GM19239 (cell line): Measurements from ENCODE around the gene ASB4.
"Not testable (repeated sequence)": the region's sequence is repeated elsewhere in the genome, so short reads cannot be mapped to it uniquely, and the experiment has no call there.

ENCODE experiments used
- DNase-seq: peaks from one replicate; pipeline ENCODE4 v3.0.0; 2011; ENCODE audit warnings: low spot score; ENCODE audit not compliant: insufficient read length
- FAIRE-seq: peaks from 2 replicates; lab custom pipeline; 2011; peaks lifted over from hg19 to GRCh38; lab: Jason Lieb, UNC

ASB4 gene

GRCh38 chr7:95476904-95477594, 8.7 kb upstream of the ASB4 start:
- peak; percentile 88 for FAIRE-seq
- DNase-seq: peak; percentile 9

- no peak for DNase-seq
- FAIRE-seq: no peak
Measured at GRCh38 chr7:95478272-95479037, 7.3 kb upstream of the ASB4 start.

DNA sequence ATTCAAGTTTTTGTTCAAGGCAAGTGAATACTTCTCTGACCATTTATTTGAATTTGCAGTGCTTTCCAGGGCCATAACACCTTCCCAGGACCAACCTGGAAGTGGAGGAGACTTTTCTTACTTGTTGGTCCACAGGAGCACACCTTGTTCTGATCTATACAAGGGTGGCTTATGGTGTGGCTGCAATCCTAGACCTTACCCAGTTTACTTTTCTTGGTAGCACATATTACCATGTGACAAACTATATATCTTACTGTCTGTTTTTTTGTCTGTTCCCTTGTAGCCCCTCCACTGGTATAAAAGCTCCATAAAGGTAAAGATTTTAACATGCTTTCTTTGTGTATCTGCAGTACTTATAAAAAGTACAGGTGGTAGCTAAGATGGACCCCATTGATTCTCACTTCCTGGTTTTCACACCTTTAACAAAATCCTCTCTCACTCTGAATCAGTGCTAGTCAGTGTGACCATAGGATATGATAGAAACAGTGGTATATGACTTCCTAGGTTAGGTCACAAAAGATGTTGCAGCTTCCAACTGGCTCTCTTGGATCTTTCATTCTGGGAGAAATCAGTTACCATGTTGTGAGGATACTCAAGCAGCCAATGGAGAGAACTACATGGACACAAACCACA, 5.6 kb upstream of the ASB4 start:
- DNase-seq (no peak), FAIRE-seq (peak; percentile 59)

DNA sequence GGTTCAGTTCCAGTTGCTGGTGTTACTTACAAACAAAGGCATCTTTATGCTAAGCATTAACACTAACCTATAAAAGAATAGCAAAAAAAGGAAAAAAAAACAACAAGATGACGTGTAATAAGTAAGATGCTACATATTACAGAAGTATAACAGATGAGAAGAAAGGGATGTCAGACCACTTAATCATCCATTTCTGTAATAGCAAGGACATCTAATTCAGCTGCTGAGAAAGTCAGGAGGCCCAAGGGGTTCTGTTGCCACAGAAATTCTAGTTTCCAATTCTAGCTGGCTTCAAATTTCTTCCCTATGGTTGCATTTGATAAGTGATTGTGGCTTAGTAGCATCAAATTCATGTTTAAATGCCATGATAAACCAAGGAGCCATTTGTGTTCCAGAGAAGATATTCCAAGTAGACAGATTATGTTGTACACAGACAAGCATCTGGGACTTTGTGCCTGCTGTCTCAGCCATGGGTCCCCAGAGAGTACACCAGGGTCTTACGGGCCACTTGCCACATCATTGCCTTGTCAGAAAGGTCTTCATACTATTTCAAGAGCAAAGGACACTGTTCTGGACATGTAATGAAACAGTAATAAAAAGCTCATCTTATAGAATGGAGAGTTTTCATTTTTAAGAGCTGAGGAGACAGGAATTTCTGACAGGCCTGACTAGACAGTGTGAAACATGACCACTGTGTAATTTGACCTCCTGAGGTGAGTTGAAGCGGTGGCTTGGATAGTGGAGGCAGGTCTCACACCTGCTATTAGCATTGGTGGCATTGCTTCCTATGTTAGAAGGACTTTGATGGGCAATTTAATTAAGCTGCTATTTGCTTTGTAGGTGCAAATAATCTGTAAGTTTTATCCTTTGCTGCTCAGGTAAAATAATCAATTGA, 4.2 kb upstream of the ASB4 start:
- no peak for FAIRE-seq
- DNase-seq: no peak

GRCh38 chr7:95482424-95482823, 3.3 kb upstream of the ASB4 start:
- DNase-seq (no peak), FAIRE-seq (no peak)

- no peak for FAIRE-seq
- DNase-seq: no peak
Measured at GRCh38 chr7:95490231-95490762, 4.6 kb downstream of the ASB4 start.

DNA sequence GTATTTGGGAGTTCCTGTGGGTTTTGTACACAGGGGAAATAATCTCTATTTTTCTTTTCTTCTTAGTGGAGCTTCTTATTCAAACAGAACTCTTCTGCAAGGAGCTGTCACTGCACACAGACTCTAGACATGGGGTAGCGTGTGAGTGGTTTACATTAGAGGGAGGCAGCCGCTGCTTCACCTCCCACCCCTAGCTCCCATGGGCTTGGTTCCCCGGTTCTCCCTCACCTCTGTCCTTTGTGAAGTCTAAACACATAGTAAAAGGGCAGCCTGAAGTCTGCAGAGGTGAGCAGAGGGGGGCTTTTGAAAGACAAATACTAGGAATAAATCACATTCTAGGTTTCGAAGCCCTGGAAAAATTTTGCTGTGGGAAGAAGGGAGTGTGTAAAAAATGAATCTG, 5.5 kb downstream of the ASB4 start:
- DNase-seq (no peak), FAIRE-seq (no peak)

GRCh38 chr7:95491634-95492314, 6.0 kb downstream of the ASB4 start:
- FAIRE-seq: no peak
- no peak for DNase-seq

GRCh38 chr7:95493247-95493646, 7.5 kb downstream of the ASB4 start:
- FAIRE-seq: no peak
- no peak for DNase-seq

- DNase-seq: no peak
- no peak for FAIRE-seq
Measured at GRCh38 chr7:95493844-95494243, 8.1 kb downstream of the ASB4 start.

DNA sequence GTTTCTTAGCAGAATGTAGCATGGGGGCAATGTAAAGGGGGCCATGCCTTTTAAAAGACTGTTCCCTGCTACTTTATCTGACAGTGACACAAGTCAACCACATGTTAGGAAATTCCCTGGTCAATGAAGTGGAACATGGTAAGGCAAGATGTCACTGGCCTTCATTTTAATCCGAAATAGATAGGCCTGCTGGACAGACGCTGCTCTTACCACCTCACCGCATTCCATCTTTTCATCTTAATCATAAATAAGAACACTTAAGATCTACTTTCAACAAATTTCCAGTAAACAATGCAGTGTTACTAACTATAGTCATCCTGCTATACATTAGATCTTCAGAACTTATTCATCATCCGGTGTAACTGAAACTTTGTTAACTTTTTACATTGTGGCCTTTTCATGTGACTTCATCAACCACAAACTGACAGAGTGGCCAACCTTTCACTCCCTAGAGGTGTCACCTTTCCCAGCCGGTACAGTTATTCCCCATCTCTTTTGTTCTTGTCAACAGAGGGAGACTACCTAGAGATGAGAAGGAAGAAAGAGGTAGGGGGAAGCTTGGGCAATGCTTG, 15.6 kb downstream of the ASB4 start:
- FAIRE-seq: peak; percentile 98

DNA sequence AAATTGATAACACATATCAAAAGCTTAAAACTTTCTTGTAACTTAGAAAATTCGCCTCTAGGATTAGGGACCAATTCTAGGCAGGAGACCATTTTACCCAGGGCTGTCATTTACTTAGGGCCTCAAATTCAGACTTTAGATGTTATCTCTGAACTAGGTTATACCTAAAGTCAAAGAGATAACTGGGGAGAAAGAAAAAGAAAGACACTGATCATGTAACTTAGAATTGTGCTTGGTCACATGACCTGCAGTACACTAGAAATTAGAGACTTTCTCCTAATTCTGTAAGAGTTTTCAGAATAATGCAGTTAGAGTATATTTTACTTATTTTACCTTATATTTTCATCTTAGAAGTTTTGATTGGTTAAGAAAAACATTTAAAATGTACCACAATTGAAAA, 16.7 kb downstream of the ASB4 start:
- FAIRE-seq: peak; percentile 8

More for the DNA sequence above, 15.6 kb downstream of the ASB4 start:
- DNase-seq: no peak

DNA sequence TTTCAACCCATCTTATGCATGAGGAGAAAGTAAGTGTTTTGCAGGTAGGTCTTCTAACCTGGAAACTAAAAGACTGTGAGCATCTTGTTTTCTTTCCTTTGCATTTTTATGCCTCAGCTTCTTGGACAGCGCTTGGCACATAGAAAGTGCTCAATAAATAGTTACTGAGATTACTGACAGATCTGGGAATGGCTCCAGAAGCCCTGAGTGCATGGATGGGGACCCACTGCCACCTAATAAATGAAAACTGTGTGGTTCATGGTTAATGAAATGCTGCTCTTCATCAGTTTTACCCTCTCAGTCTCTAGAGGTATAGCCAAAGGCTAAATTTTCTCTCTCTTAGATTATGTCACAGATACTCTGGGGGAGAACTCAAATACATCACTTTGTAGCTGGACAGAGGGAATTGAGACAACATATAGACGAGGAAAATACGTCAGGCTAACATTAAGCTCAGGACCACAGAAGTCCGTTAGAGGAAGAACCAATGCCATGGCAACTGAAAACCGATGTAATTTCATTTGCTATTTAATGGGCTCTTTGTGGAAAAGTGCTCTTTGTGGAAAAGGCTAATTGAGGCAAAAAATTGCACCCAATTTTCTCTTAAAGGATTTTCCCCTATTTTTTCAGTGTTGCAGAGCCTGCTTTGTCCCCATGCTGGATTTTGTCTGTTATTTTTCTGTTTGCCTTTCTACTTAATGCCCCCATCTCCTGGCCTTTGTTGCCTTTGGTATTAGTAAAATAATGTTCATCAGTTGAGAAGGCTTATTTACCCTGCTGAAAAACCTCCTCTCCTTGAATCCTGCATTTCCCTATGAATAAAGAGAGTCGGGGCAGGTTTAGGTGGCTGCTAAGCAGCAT, 17.8 kb downstream of the ASB4 start:
- FAIRE-seq (peak; percentile 53), DNase-seq (no peak)

More for the DNA sequence above, 16.7 kb downstream of the ASB4 start:
- no peak for DNase-seq

DNA sequence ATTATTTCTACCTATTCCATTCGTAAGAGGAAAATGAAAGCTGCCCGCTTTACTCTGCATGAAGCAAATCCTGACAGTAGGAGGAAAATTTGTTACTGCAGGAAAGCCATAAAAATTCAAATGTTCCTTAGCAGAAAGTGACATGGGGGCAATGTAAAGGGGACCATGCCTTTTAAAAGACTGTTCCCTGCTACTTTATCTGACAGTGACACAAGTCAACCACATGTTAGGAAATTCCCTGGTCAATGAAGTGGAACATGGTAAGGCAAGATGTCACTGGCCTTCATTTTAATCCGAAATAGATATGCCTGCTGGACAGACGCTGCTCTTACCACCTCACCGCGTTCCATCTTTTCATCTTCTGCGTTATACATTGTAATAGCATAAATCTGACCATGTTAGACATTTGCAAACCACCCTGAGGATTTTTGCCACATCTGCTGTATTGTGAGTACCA, 18.4 kb downstream of the ASB4 start:
- FAIRE-seq: peak; percentile 99

DNA sequence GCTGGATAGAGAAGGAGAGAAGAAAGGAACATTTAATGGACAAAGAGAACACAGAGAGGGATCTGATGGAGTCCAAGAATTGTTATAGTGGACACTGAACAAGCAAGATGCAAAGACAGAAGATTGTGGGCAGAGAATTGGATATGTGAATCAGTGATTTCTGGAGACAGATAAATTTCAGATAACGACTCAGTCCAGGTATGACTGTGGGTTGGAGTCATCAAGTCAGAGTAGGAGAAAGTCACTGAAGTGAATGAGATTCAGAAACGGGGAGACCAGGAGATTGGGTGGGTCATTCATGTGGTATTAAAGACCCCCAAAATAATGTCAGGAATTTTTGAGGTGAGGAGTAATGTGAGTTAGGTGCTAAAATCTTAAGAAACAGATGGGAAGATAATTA, 23.0 kb downstream of the ASB4 start:
- FAIRE-seq (no peak), DNase-seq (no peak)

More for the DNA sequence above, 18.4 kb downstream of the ASB4 start:
- DNase-seq: not testable (repeated sequence)

GRCh38 chr7:95509199-95509598, 23.5 kb downstream of the ASB4 start:
- DNase-seq: no peak
- no peak for FAIRE-seq

DNA sequence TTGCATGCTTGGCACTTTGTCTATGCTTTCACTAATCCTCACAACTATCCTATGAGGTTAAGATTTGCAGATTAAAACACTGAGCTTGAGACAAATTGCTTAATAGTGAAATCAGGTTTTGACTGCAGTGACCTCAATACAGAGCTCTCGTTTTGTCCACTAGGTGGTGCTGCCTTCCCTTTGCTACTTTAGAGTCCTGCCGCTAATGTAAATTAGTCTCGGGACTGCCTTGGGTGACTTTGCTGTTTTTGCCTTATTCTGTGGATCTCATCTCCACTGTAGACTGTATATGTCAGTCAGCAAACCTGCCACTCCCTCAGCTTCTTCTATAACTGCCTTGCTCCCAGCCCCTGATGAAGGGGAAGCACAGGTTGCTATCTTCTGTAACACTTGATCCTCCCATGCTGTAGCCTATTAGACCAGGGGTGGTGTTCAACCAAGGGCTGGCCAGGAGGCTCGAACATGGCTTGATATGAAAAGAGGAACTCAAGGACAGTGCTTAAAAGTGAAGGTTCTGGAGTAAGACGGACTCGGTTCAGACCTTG, 26.0 kb downstream of the ASB4 start:
- FAIRE-seq: peak; percentile 94
- DNase-seq: no peak

DNA sequence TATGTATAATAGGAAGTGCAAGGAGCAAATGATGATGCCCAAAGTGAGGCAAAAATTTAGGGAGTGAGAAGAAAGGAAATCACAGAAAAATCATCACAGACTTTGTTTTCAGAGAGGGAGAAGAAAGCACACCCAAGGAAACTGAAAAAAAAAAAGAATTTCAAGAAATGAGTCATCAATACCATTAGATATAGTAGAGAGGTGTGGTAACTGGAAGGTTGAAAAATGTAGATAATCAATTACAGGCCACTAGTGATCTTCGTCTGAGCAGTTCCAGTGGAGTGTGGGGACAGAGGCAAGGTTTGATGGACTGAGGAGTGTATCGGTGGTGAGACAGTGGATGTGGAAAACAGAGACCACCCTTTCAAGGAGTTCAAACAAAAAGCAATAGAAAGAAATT, 31.7 kb downstream of the ASB4 start:
- DNase-seq (no peak), FAIRE-seq (peak; percentile 84)
